ENCODE measurements around the gene PRC1.
"Not testable (repeated sequence)": the region's sequence is repeated elsewhere in the genome, so short reads cannot be mapped to it uniquely, and the experiment has no call there.

PRC1 gene

GRCh38 chr15:90931828-90932659 is 62.3 kb downstream of the PRC1 start, which contains the start of gene HDDC3:
Gene HDDC3 (minus strand): TSS chr15:90932549. CDS start chr15:90932540, 9 bp downstream.
- peak; percentile 96 to 97 for DNase-seq

- DNase-seq = no peak
Measured at GRCh38 chr15:90931575-90931827, 62.8 kb downstream of the PRC1 start.

DNA sequence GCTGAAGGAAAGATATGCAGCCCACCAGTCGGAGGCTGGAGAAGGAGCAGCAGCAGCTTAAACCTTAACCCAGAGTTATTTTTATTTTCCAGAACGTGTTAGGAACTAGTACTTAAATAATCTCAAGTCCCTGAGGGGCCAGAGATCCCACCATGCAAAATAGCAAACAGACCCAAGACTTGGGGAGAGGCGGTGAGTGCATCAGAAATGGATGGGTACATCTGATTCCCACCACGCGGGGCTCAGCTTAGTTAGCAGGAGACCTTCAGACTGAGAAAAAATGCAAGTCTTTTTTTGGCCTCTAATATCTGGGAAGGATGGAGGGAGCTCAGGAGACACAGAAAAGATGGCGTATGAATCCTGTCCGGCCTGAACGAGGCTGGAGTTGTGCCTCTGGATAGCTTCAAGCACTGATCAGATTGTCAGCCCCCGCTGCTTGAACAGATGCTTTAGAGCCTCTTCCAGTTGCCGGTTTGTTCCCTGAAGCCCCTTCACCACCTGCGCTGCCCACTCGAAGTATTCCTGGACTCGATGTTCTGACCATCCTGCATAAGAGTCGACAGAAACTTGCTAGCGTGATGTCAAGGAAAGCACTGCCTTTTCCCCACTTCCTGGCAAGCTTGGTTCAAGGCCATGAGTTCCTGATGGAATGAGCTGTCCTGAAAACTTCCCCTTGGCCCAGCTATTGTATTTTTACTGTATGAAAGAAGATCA is 63.3 kb downstream of the PRC1 start:
- DNase-seq = no peak

- DNase-seq = no peak
Measured at GRCh38 chr15:90929246-90930019, 64.9 kb downstream of the PRC1 start.

DNA sequence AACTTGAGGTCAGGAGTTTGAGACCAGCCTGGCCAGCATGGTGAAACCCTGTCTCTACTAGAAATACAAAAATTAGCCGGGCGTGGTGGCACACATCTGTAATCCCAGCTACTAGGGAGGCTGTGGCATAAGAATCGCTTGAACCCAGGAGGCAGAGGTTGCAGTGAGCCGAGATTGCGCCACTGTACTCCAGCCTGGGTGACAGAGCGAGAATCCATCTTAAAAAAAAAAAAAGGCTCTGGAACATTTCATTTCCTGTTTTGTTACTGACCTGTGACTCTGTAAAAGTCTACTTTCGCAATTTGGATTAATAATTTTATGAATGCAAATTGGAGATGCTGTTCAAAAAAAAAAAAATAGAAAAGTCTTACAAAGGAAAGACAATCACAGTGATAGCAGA is 66.2 kb downstream of the PRC1 start:
- DNase-seq = not testable (repeated sequence)

- not testable (repeated sequence) for DNase-seq
Measured at GRCh38 chr15:90926766-90927165, 67.6 kb downstream of the PRC1 start.

GRCh38 chr15:90924375-90924774 is 70.0 kb downstream of the PRC1 start:
- no peak for DNase-seq

- not testable (repeated sequence) for DNase-seq
Measured at GRCh38 chr15:90922712-90923322, 71.5 kb downstream of the PRC1 start.

DNA sequence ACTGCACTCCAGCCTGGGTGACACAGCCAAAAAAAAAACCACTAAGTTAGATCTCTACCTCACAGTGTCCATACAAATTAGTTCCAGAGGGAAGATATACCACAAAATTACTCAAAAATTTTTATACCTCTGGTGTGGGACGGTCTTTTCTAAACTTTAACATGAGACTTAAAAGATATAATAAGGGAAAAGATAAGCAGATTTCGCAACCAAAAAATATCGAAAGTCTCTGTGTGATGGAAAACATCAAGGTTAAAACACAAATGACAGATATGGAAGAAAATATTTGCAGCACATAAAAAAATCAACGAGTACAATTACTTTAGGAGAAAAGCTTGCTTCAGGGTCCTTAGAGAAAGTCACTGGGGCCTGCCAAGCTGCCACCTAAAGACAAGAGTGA is 72.4 kb downstream of the PRC1 start:
- no peak for DNase-seq

- no peak for DNase-seq
Measured at GRCh38 chr15:90918835-90919234, 75.5 kb downstream of the PRC1 start.

DNA sequence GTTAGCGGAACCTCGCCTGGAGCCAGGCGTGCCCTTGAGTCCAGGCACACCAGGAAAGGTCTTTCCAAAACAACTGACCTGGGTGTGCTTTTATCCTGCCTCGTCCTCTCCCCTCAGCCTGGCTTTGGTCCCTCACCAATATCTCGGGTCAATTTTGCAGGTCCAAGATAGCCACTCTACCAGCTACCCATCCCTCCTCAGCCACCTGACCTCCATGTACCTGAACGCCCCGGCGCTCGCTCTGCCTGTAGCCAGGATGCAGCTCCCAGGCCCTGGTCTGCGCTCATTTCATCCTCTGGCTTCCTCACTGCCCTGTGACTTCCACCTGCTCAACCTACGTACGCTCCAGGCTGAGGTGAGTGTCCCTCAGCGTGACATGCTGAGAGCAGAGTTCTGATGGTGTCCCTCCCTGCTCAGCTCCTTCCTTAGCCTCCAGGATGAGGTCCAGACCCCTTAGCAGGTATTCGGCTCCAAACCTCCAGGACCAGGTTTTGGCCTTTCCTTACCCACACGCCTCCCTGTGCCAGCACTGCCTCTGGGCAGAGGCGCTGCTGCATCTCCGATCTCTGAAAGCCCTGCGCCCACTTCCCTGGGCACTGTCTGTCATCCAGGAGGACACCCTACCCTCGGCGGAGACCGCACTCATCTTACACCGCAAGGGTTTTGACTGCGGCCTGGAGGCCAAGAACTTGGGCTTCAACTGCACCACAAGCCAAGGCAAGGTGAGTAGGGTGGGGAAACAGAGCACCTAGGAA is 76.1 kb downstream of the PRC1 start:
- no peak for DNase-seq

GRCh38 chr15:90917569-90917968 is 76.8 kb downstream of the PRC1 start:
- DNase-seq = no peak

- DNase-seq = no peak
Measured at GRCh38 chr15:90916461-90916860, 77.9 kb downstream of the PRC1 start.

All from stimulated activated CD4-positive, alpha-beta T cell treated with anti-CD3 and anti-CD28 coated beads, Interleukin-2, amount 100 ng/mL, for 48 hours (primary cell).